AG10803 (cell line): ENCODE data around the gene PPP2R3A.
"Not testable (repeated sequence)": the region's sequence is repeated elsewhere in the genome, so short reads cannot be mapped to it uniquely, and the experiment has no call there.

ENCODE experiments used
- DNase-seq: peaks from one replicate; pipeline ENCODE4 v3.0.0; 2010; ENCODE audit warnings: low read depth
- H3K4me3 ChIP-seq: 2 replicates; pipeline ENCODE4 v1.5.1; 2011; ENCODE audit warnings: mild to moderate bottlenecking, low read length, control low read depth
- TF ChIP-seq, protein P1 (sequence below): conservative IDR thresholded peaks from 2 replicates; pipeline ENCODE4 v1.5.1; 2011; ENCODE audit warnings: mild to moderate bottlenecking, low read length, control low read depth, inconsistent platforms

The PPP2R3A gene

GRCh38 chr3:136093771-136094170 is 128.2 kb downstream of the PPP2R3A start:
- TF ChIP-seq, protein P1, sequence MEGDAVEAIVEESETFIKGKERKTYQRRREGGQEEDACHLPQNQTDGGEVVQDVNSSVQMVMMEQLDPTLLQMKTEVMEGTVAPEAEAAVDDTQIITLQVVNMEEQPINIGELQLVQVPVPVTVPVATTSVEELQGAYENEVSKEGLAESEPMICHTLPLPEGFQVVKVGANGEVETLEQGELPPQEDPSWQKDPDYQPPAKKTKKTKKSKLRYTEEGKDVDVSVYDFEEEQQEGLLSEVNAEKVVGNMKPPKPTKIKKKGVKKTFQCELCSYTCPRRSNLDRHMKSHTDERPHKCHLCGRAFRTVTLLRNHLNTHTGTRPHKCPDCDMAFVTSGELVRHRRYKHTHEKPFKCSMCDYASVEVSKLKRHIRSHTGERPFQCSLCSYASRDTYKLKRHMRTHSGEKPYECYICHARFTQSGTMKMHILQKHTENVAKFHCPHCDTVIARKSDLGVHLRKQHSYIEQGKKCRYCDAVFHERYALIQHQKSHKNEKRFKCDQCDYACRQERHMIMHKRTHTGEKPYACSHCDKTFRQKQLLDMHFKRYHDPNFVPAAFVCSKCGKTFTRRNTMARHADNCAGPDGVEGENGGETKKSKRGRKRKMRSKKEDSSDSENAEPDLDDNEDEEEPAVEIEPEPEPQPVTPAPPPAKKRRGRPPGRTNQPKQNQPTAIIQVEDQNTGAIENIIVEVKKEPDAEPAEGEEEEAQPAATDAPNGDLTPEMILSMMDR: no peak
- H3K4me3 ChIP-seq: no peak overlapping the region
- DNase-seq: no peak

GRCh38 chr3:136105044-136105443 is 139.5 kb downstream of the PPP2R3A start:
- DNase-seq: no peak
- TF ChIP-seq, protein P1: no peak
- no peak overlapping the region for H3K4me3 ChIP-seq

- no peak for DNase-seq
- no peak overlapping the region for H3K4me3 ChIP-seq
- TF ChIP-seq, protein P1: no peak
Measured at GRCh38 chr3:136106101-136106500, 140.6 kb downstream of the PPP2R3A start.

- no peak overlapping the region for H3K4me3 ChIP-seq
- TF ChIP-seq, protein P1: no peak
Measured at GRCh38 chr3:136109499-136109898, 144.0 kb downstream of the PPP2R3A start.

DNA sequence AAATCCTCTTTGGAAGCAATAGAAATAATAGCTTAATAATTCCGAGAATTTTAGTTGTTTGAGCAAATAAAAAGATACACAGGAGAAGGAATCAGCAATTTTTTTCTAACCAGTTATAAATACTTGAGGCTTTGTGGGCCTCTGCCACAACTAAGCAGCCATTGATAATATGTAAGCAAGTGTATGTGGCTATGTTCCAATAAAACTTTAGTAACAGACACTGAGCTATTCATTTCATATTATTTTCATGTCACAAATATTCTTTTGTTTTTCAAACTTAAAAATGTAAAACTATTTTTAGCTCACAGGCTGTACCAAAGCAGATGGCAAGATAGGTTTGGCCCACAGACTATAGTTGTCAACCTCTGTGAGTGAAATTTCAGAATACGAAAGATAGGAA is 145.0 kb downstream of the PPP2R3A start:
- TF ChIP-seq, protein P1: no peak
- peak; percentile 17 for DNase-seq
- no peak overlapping the region for H3K4me3 ChIP-seq

More at GRCh38 chr3:136109499-136109898, 144.0 kb downstream of the PPP2R3A start:
- no peak for DNase-seq

- DNase-seq: no peak
- TF ChIP-seq, protein P1: no peak
- H3K4me3 ChIP-seq: no peak overlapping the region
Measured at GRCh38 chr3:136114421-136114820, 148.9 kb downstream of the PPP2R3A start.

DNA sequence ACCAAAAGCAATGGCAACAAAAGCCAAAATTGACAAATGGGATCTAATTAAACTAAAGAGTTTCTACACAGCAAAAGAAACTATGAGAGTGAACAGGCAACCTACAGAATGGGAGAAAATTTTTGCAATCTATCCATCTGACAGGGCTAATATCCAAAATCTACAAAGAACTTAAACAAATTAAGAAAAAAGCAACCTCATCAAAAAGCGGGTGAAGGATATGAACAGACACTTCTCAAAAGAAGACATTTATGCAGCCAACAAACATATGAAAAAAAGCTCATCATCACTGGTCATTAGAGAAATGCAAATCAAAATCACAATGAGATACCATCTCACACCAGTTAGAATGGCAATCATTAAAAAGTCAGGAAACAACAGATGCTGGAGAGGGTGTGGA is 153.8 kb downstream of the PPP2R3A start:
- not testable (repeated sequence) for DNase-seq, H3K4me3 ChIP-seq

GRCh38 chr3:136119783-136120182 is 154.3 kb downstream of the PPP2R3A start:
- not testable (repeated sequence) for DNase-seq, H3K4me3 ChIP-seq
